GM13976 (cell line): ENCODE data around the gene MPHOSPH9.

ENCODE experiments used
- DNase-seq: peaks from one replicate; pipeline ENCODE4 v3.0.0; 2012; ENCODE audit warnings: low spot score
- CTCF ChIP-seq: IDR thresholded peaks from 2 replicates; pipeline ENCODE4 v1.5.1; 2012; ENCODE audit warnings: borderline replicate concordance, mild to moderate bottlenecking; ENCODE audit not compliant: insufficient read depth; ENCODE audit errors: extremely low read depth, missing control alignments, control extremely low read depth
- in situ Hi-C: fragments of 300-500 bp; cut with MboI; formaldehyde crosslinking; loops from one replicate; pipeline ENCODE4 v1.12.0; 2022; ENCODE audit warnings: low sequenced_read_pairs, mixed read lengths, inconsistent platforms; ENCODE audit not compliant: unreplicated experiment

The MPHOSPH9 gene

GRCh38 chr12:123120452-123121166, 112.3 kb downstream of the MPHOSPH9 start:
- in situ Hi-C loops, result no loop called here
- no peak for DNase-seq
- TF ChIP-seq CTCF, result no peak

- DNase-seq, result peak; percentile 83
- in situ Hi-C loops, result no loop called here
- no peak for TF ChIP-seq CTCF
These were observed 113.1 kb downstream of the MPHOSPH9 start for GRCh38 chr12:123119808-123120207.

GRCh38 chr12:123118497-123118896, 114.4 kb downstream of the MPHOSPH9 start:
- in situ Hi-C loops, result no loop called here
- DNase-seq, result no peak
- TF ChIP-seq CTCF, result no peak

GRCh38 chr12:123115409-123116121, 117.4 kb downstream of the MPHOSPH9 start:
- DNase-seq, result no peak
- no peak for TF ChIP-seq CTCF
- in situ Hi-C loops, result no loop called here

- in situ Hi-C loops, result no loop called here
- no peak for DNase-seq
- TF ChIP-seq CTCF, result no peak
These were observed 118.4 kb downstream of the MPHOSPH9 start for GRCh38 chr12:123114304-123115083.

GRCh38 chr12:123113026-123113425, 119.9 kb downstream of the MPHOSPH9 start:
- no peak for TF ChIP-seq CTCF
- no peak for DNase-seq
- in situ Hi-C loops, result no loop called here
